Stomach (tissue), 9 donors: ENCODE results near the gene AGPAT2. TPM values are rescaled to one million over a fixed set of nuclear protein-coding genes. Genes with fewer than 3 reads are reported as not detected.

Source experiments
- DNase-seq, 2 donors: peaks; one replicate each; pipeline versions ENCODE4 v3.0.0 to v3.0.0-alpha.2; 2013 to 2019
- H3K27ac ChIP-seq, 5 donors: fragments of 200-600 bp in 4 of 5; sonication (generic) in 4 of 5; one replicate each; pipeline ENCODE4 v1.5.1; 2013 to 2019; ENCODE audit warnings: mild to moderate bottlenecking in 1 of 5, moderate library complexity in 1 of 5
- H3K27me3 ChIP-seq, 3 donors: fragments of 200-600 bp; sonication (generic); one replicate each; pipeline ENCODE4 v1.5.1; 2017 to 2019; ENCODE audit warnings: mixed run types in 1 of 3
- H3K36me3 ChIP-seq, 4 donors: fragments of 200-600 bp; sonication (generic); 1 replicate in 3 of 4; 2 replicates in 1 of 4; pipeline ENCODE4 v1.5.1; 2016 to 2019
- H3K4me1 ChIP-seq, 4 donors: fragments of 200-600 bp; sonication (generic); one replicate each; pipeline ENCODE4 v1.5.1; 2016 to 2019
- H3K4me3 ChIP-seq, 4 donors: fragments of 200-600 bp; sonication (generic) in 3 of 4; one replicate each; pipeline ENCODE4 v1.5.1; 2016 to 2019; ENCODE audit warnings: mild to moderate bottlenecking in 1 of 4
- H3K9me3 ChIP-seq, 4 donors: fragments of 200-600 bp; sonication (generic); one replicate each; pipeline ENCODE4 v1.5.1; 2016 to 2019
- CTCF ChIP-seq, 7 experiments: fragments of 450-650 bp in 4 of 7; fragments of 200-600 bp in 3 of 7; sonication (generic) in 3 of 7; IDR thresholded peaks; one replicate each; pipeline ENCODE4 v1.5.1; 2016 to 2019; ENCODE audit warnings: antibody characterized with exemption in 7 of 7, control low read depth in 2 of 7, mild to moderate bottlenecking in 1 of 7
- EP300 ChIP-seq: sonication (generic); formaldehyde crosslinking; IDR thresholded peaks from one replicate; pipeline ENCODE4 v1.6.1; 2017; ENCODE audit warnings: antibody characterized with exemption
- POLR2A ChIP-seq, 4 donors: fragments of 450-650 bp; IDR thresholded peaks; one replicate each; pipeline ENCODE4 v1.6.1; 2016; ENCODE audit warnings: antibody characterized with exemption in 4 of 4, control low read depth in 2 of 4, mild to moderate bottlenecking in 1 of 4, moderate library complexity in 1 of 4
- POLR2AphosphoS5 ChIP-seq, 3 donors: sonication (generic); formaldehyde crosslinking; IDR thresholded peaks; one replicate each; pipeline ENCODE4 v1.6.1; 2016; ENCODE audit warnings: antibody characterized with exemption in 3 of 3
- WGBS, 5 donors: extraction: QIAGEN DNeasy Blood & Tissue Kit in 3 of 5; methylation state at CpG; one replicate each; pipeline versions ENCODE4 v1.1.5 to v1.1.7; 2013 to 2018; 5-methylcytosine and 5-hydroxymethylcytosine counted together
- intact Hi-C: fragments of 100-400 bp; cut with DNase I; formaldehyde crosslinking; loops from one replicate; pipeline ENCODE4 v1.15.1; 2023; ENCODE audit warnings: low total_unique reads
- polyA plus RNA-seq, 3 donors: library from polyadenylated mRNA; stranded (reverse); fragments of 200-250 nt; gene quantifications; one replicate each; pipeline ENCODE4 v1.2.3, GENCODE V29; 2013
- total RNA-seq, 5 donors: library from RNA; depleted of rRNA; stranded (reverse); fragments of >200 nt; gene quantifications; one replicate each; pipeline versions ENCODE4 v1.1.0 to v1.2.3, GENCODE V29; 2014 to 2016
- donor health status: healthy with polysubstance abuse.
- donor health status: Bipolar disorder and iron deficiency.
- donor health status: healthy.

AGPAT2 gene
- total and polyA plus RNA-seq, 8 donors, result 32.7 to 135 (median 72.0) TPM

DNA sequence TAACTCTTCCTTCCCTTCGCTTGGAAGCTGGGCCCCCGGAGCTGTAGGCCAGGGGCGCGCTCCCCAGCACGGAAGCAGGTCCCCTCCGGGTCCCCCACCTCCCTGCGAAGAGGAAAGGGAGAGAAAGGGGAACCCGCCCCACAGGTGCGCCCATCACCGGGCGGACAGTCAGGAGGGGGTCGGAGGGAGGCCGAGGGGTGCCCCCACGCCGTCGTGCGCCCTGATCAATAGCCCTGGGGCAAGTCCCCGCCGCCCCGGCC lies 793 bp downstream of the AGPAT2 start:
- no peaks in the 10 kb centered on the region for H3K9me3 ChIP-seq
- H3K27me3 ChIP-seq, result no peaks in the 10 kb centered on the region
- H3K36me3 ChIP-seq, result peaks cover 0 to 11% (median 7%) of the 10 kb centered on the region in 4 donors
- peak overlapping the region; percentile 63 to 96 (median 78) for H3K4me3 ChIP-seq
- no peak for TF ChIP-seq EP300
- intact Hi-C loops, result no loop called here
- no peak for DNase-seq
- peaks cover 34 to 77% (median 72%) of the 10 kb centered on the region in 4 donors for H3K4me1 ChIP-seq
- peak overlapping the region; percentile 86 to 95 (median 91) for H3K27ac ChIP-seq
- 0 to 4% (median 3%) methylated on average over 9 to 20 of the region's 20 CpGs for WGBS, 5 donors

GRCh38 chr9:136685790-136686533 lies 1.3 kb downstream of the AGPAT2 start:
- Histone ChIP-seq H3K27ac (peak overlapping the region in 4 of 5 donors; percentile 90 to 95 (median 92)), H3K36me3 (peaks cover 0 to 11% (median 7%) of the 10 kb centered on the region in 4 donors), H3K4me3 (peak overlapping the region; percentile 63 to 96 (median 78)), H3K27me3 (no peaks in the 10 kb centered on the region), H3K9me3 (no peaks in the 10 kb centered on the region), H3K4me1 (peaks cover 29 to 72% (median 67%) of the 10 kb centered on the region in 4 donors)
- WGBS, 5 donors, result 9 to 31% (median 21%) methylated on average over 10 to 19 of the region's 19 CpGs
- intact Hi-C loops, result no loop called here
- DNase-seq, result no peak
- TF ChIP-seq POLR2AphosphoS5 (IDR thresholded peaks at IDR 0.05) (no peak), POLR2A (IDR thresholded peaks at IDR 0.05) (no peak), EP300 (no peak), CTCF (IDR thresholded peaks at IDR 0.05) (no peak)

GRCh38 chr9:136685216-136685615 lies 2.0 kb downstream of the AGPAT2 start:
- Histone ChIP-seq H3K27ac (peak overlapping the region in 1 of 5 donors; percentile 91), H3K4me3 (peak overlapping the region in 2 of 4 donors; percentile 72 to 96)
- intact Hi-C loops, result no loop called here

GRCh38 chr9:136684799-136685198 lies 2.5 kb downstream of the AGPAT2 start:
- intact Hi-C loops, result no loop called here
- DNase-seq, result no peak
- no peak for TF ChIP-seq POLR2A (IDR thresholded peaks at IDR 0.05)
- TF ChIP-seq EP300, result no peak
- no peak for TF ChIP-seq POLR2AphosphoS5 (IDR thresholded peaks at IDR 0.05)
- no peak for TF ChIP-seq CTCF (IDR thresholded peaks at IDR 0.05)
- Histone ChIP-seq H3K36me3 (peaks cover 0 to 11% (median 7%) of the 10 kb centered on the region in 4 donors), H3K4me1 (peaks cover 17 to 64% (median 56%) of the 10 kb centered on the region in 4 donors), H3K4me3 (peak overlapping the region in 1 of 4 donors; percentile 96), H3K27me3 (no peaks in the 10 kb centered on the region), H3K9me3 (no peaks in the 10 kb centered on the region), H3K27ac (no peak overlapping the region)
- 76 to 84% (median 81%) methylated on average over 15 of the region's 15 CpGs for WGBS, 5 donors

More at GRCh38 chr9:136685216-136685615, 2.0 kb downstream of the AGPAT2 start:
- Histone ChIP-seq H3K4me1 (peaks cover 21 to 65% (median 60%) of the 10 kb centered on the region in 4 donors), H3K9me3 (no peaks in the 10 kb centered on the region), H3K36me3 (peaks cover 0 to 11% (median 7%) of the 10 kb centered on the region in 4 donors), H3K27me3 (no peaks in the 10 kb centered on the region)
- DNase-seq, result no peak
- TF ChIP-seq EP300 (no peak), CTCF (IDR thresholded peaks at IDR 0.05) (no peak), POLR2A (IDR thresholded peaks at IDR 0.05) (no peak), POLR2AphosphoS5 (IDR thresholded peaks at IDR 0.05) (no peak)
- 56 to 75% (median 59%) methylated on average over 5 to 7 of the region's 7 CpGs for WGBS, 5 donors

GRCh38 chr9:136684339-136684738 lies 2.9 kb downstream of the AGPAT2 start:
- 83 to 91% (median 84%) methylated on average over 1 to 15 of the region's 15 CpGs for WGBS, 5 donors
- no peak for DNase-seq

More at GRCh38 chr9:136684339-136684738, 2.9 kb downstream of the AGPAT2 start:
- Histone ChIP-seq H3K4me3 (no peak overlapping the region), H3K27me3 (no peaks in the 10 kb centered on the region), H3K9me3 (no peaks in the 10 kb centered on the region), H3K27ac (no peak overlapping the region), H3K36me3 (peaks cover 0 to 11% (median 7%) of the 10 kb centered on the region in 4 donors), H3K4me1 (peaks cover 17 to 65% (median 53%) of the 10 kb centered on the region in 4 donors)
- intact Hi-C loops, result no loop called here
- TF ChIP-seq POLR2AphosphoS5 (IDR thresholded peaks at IDR 0.05) (no peak), EP300 (no peak), CTCF (IDR thresholded peaks at IDR 0.05) (no peak), POLR2A (IDR thresholded peaks at IDR 0.05) (no peak)
